Measurements from ENCODE around the gene ZNHIT2. TPM values are rescaled to one million over a fixed set of nuclear protein-coding genes. Genes with fewer than 3 reads are reported as not detected.

The ZNHIT2 gene
- total RNA-seq, 1 donor from 2014 or later: 11.4 TPM

DNA sequence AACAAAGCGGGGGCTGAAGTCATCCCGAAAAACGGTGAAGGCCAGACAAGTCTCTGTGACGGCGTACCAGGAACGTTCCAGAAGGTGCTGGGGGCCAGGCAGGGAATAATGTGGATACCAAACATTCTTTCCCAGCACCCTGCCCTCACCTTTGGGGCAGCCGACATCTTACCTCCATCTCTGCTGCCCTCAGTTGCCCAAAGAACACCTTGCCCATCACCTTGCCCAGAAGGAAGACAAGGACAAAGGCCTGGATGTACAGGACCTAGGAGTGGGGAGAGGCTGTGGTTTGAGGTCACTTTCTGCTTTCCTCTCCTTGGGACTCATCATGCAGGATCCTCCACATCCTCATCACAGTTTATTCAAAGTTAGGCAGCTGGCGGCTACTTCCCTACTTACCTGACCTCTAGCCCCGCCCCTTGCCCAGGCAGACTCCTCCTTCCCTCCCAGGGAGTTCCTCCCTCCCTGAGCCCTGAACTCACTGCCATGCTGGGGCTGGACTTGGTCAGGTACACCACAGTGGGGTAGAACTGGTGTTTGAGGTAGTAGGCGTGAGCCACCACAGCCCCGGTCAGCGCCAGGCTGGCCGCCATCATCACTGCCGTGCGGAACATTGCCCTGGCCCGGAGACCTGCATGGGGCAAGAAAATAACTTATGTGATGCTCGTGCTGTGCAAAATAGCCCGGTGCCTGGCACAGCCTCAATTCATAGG is 15.6 kb upstream of the ZNHIT2 start:
- Mint-ChIP-seq H3K27me3 (no peaks in the 10 kb centered on the region), H3K4me1 (ENCODE audit: unreplicated experiment) (peaks cover 22% of the 10 kb centered on the region), H3K9me3 (no peaks in the 10 kb centered on the region), H3K36me3 (no peaks in the 10 kb centered on the region), H3K4me3 (peak overlapping the region; percentile 97), H3K27ac (peak overlapping the region; percentile 100)
- TF ChIP-seq, protein P1, sequence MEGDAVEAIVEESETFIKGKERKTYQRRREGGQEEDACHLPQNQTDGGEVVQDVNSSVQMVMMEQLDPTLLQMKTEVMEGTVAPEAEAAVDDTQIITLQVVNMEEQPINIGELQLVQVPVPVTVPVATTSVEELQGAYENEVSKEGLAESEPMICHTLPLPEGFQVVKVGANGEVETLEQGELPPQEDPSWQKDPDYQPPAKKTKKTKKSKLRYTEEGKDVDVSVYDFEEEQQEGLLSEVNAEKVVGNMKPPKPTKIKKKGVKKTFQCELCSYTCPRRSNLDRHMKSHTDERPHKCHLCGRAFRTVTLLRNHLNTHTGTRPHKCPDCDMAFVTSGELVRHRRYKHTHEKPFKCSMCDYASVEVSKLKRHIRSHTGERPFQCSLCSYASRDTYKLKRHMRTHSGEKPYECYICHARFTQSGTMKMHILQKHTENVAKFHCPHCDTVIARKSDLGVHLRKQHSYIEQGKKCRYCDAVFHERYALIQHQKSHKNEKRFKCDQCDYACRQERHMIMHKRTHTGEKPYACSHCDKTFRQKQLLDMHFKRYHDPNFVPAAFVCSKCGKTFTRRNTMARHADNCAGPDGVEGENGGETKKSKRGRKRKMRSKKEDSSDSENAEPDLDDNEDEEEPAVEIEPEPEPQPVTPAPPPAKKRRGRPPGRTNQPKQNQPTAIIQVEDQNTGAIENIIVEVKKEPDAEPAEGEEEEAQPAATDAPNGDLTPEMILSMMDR (conservative IDR thresholded peaks at IDR 0.05): no peak
- DNase-seq (ENCODE audit: extremely low spot score, unreplicated experiment): no peak

GRCh38 chr11:65132238-65132987 is 14.9 kb upstream of the ZNHIT2 start:
- Mint-ChIP-seq H3K27me3 (no peaks in the 10 kb centered on the region), H3K9me3 (no peaks in the 10 kb centered on the region), H3K36me3 (no peaks in the 10 kb centered on the region), H3K27ac (peak overlapping the region; percentile 100), H3K4me1 (ENCODE audit: unreplicated experiment) (peaks cover 22% of the 10 kb centered on the region), H3K4me3 (peak overlapping the region; percentile 97)
- TF ChIP-seq, protein P1 (conservative IDR thresholded peaks at IDR 0.05): no peak
- DNase-seq (ENCODE audit: extremely low spot score, unreplicated experiment): no peak

GRCh38 chr11:65131895-65132237 is 14.4 kb upstream of the ZNHIT2 start:
- TF ChIP-seq, protein P1 (conservative IDR thresholded peaks at IDR 0.05): no peak
- DNase-seq (ENCODE audit: extremely low spot score, unreplicated experiment): no peak
- H3K4me3 Mint-ChIP-seq: peak overlapping the region; percentile 25
- H3K9me3 Mint-ChIP-seq: no peaks in the 10 kb centered on the region
- peaks cover 22% of the 10 kb centered on the region for H3K4me1 Mint-ChIP-seq (ENCODE audit: unreplicated experiment)
- no peaks in the 10 kb centered on the region for H3K27me3 Mint-ChIP-seq
- no peaks in the 10 kb centered on the region for H3K36me3 Mint-ChIP-seq
- no peak overlapping the region for H3K27ac Mint-ChIP-seq

DNA sequence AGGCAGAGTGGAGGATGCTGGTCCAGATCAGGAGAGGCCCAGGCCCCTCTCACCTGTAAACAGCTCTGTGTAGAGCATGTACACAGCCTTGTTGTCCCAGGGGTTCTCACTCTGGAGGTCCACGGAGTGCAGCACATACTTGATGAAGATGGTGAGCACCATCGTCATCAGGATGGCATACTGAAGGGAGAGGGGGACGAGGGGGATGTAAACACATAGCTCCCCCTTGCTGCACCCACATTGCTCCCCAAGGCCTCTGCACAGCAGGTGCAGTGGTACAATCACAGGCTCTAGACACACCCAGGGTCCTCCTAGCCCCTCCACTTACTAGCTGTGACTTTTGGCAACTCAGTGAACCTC is 13.9 kb upstream of the ZNHIT2 start:
- Mint-ChIP-seq H3K27ac (peak overlapping the region; percentile 85), H3K27me3 (no peaks in the 10 kb centered on the region), H3K4me1 (ENCODE audit: unreplicated experiment) (peaks cover 22% of the 10 kb centered on the region), H3K9me3 (no peaks in the 10 kb centered on the region), H3K4me3 (peak overlapping the region; percentile 64), H3K36me3 (no peaks in the 10 kb centered on the region)
- no peak for DNase-seq (ENCODE audit: extremely low spot score, unreplicated experiment)
- TF ChIP-seq, protein P1 (conservative IDR thresholded peaks at IDR 0.05): no peak

GRCh38 chr11:65130631-65131416 is 13.3 kb upstream of the ZNHIT2 start:
- Mint-ChIP-seq H3K36me3 (no peaks in the 10 kb centered on the region), H3K27me3 (no peaks in the 10 kb centered on the region), H3K27ac (peak overlapping the region; percentile 85), H3K4me1 (ENCODE audit: unreplicated experiment) (peaks cover 16% of the 10 kb centered on the region), H3K9me3 (no peaks in the 10 kb centered on the region), H3K4me3 (peak overlapping the region; percentile 64)
- DNase-seq (ENCODE audit: extremely low spot score, unreplicated experiment): no peak
- TF ChIP-seq, protein P1 (conservative IDR thresholded peaks at IDR 0.05): no peak

All from type B pancreatic cell (in vitro differentiated cells).